Astrocyte (in vitro differentiated cells and primary cell): ENCODE results near the gene UGT1A7.

Experiments used
- EZH2 ChIP-seq: IDR thresholded peaks from 2 replicates; pipeline ENCODE4 v1.6.1; 2012; ENCODE audit warnings: mild to moderate bottlenecking, low read length, inconsistent platforms; ENCODE audit not compliant: insufficient read depth
- TF ChIP-seq, protein P1 (sequence below): IDR thresholded peaks from 2 replicates; pipeline ENCODE4 v1.5.1; 2011; ENCODE audit warnings: low read depth, mild to moderate bottlenecking, inconsistent platforms, low read length, moderate library complexity; ENCODE audit not compliant: insufficient read depth

DNA sequence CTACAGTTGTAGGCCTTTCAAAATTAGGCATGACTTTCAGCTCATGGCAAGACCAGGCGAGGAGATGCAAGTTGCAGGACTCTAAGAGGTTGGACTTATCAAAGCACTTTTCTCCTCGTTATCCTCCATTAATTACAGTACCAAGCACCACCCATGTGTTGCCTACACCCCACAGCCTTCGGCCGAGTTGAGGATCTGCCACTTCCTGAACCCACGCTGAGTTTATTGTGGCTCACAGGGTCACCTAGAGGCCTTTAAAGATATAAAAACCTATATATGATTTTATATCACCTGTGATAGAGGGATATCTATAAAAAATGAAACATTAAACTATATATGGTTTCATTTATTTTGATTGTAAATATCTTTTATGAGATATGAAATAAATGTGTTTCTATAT lies 42.9 kb upstream of the UGT1A7 start:
- TF ChIP-seq, protein P1, sequence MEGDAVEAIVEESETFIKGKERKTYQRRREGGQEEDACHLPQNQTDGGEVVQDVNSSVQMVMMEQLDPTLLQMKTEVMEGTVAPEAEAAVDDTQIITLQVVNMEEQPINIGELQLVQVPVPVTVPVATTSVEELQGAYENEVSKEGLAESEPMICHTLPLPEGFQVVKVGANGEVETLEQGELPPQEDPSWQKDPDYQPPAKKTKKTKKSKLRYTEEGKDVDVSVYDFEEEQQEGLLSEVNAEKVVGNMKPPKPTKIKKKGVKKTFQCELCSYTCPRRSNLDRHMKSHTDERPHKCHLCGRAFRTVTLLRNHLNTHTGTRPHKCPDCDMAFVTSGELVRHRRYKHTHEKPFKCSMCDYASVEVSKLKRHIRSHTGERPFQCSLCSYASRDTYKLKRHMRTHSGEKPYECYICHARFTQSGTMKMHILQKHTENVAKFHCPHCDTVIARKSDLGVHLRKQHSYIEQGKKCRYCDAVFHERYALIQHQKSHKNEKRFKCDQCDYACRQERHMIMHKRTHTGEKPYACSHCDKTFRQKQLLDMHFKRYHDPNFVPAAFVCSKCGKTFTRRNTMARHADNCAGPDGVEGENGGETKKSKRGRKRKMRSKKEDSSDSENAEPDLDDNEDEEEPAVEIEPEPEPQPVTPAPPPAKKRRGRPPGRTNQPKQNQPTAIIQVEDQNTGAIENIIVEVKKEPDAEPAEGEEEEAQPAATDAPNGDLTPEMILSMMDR: no peak
- no peak for TF ChIP-seq EZH2
